HG03521 (cell line): ENCODE measurements around the gene CLTC.
"Not testable (repeated sequence)": the region's sequence is repeated elsewhere in the genome, so short reads cannot be mapped to it uniquely, and the experiment has no call there.

ENCODE experiments used
- ATAC-seq: cut with Tn5 transposase; IDR thresholded peaks from one replicate; pipeline ENCODE4 v1.9.1; 2021; ENCODE audit warnings: mild to moderate bottlenecking, moderate library complexity; ENCODE audit not compliant: unreplicated experiment

Gene CLTC

DNA sequence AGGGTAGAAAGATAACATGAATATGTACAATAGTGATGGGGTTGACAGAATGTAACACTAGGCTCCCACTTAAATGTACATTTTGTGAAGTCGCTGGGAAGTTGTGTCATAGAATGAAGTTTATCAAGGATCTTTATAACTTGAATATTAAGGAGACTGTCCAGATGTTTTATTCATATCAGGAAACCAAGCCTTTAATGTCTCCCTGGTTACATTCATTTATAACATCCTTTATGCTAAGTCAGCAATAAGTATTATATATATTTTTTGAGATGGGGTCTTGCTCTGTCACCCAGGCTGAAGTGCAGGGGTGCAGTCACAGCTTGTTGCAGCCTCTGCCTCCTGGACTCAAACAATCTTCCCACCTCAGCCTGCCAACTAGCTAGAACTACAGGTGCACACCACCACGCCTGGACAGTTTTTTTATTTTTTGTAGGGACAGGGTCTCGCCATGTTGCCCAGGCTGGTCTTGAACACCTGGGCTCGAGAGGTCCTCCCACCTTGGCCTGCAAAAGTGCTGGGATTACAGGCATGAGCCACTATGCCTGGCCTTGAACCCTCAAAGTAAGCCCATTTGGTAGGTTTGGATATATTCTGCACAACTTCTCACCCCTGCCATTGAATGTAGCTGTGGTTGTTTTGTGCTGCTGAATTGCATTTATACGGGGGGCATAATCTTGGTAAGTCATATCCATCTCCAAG is 14.1 kb downstream of the CLTC start:
- ATAC-seq, result no peak

DNA sequence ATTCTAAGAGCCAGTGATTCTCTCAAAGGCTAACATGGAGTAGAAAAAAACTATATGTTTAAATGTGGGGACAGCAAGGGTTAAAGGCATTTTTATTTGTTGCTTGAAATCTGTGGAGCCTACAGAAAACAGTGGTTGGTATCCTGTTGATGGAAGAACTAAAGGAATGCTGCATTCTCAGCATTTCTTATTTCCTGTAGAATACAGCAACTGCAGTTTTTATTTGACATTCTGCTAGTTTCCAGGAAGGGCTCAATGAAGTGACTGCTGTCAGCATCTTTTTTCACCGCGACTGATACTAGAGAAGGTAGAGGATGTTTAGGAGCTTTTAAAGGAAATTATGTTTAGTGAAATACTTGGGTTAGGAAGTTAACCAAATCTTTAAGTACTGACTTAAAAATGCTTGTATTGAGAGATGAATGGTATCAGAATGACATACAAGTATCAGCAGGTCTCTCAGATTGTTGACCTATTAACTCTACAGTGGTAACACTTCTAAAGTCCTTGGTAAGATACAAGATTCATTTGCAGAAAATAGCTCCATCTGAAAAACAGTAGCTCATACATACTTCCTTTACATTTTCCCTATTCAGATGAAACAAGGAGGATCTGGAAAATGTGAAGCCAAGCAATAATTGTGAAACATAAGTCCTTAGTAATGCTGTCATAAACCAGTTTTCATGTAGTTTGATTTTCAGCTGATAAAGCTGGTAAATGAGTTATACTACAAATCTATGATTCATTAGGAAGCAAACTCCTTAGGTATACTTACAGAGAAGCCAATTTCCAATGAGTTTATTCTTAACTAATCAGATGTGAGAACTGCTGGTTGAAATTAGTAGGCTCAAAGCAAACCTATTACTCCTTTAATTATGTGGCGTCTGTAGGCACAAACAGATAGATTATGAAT is 15.2 kb downstream of the CLTC start:
- ATAC-seq, result no peak

GRCh38 chr17:59637611-59638310 is 18.1 kb downstream of the CLTC start:
- ATAC-seq, result no peak

DNA sequence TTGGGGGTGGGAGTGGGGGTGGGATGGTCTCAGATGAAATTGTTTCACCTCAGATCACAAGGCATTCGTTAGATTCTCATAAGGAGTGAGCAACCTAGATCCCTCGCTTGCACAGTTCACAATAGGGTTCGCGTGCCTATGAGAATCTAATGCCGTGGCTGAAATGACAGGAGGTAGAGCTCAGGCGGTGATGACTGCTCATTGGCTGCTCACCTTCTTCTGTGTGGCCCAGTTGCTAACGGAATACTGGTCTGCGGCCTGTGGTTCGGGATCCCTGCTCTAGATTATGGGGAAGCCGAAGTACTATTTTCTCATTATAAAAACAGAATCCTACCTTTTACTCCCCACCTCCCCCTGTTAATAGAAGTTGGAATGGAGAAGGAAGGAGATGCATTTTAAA is 18.9 kb downstream of the CLTC start:
- no peak for ATAC-seq

- peak; percentile 85 for ATAC-seq
These were observed 22.2 kb downstream of the CLTC start for GRCh38 chr17:59641799-59642484.

GRCh38 chr17:59642565-59642964 is 22.9 kb downstream of the CLTC start:
- ATAC-seq, result no peak

GRCh38 chr17:59643159-59644140 is 23.8 kb downstream of the CLTC start:
- no peak for ATAC-seq

DNA sequence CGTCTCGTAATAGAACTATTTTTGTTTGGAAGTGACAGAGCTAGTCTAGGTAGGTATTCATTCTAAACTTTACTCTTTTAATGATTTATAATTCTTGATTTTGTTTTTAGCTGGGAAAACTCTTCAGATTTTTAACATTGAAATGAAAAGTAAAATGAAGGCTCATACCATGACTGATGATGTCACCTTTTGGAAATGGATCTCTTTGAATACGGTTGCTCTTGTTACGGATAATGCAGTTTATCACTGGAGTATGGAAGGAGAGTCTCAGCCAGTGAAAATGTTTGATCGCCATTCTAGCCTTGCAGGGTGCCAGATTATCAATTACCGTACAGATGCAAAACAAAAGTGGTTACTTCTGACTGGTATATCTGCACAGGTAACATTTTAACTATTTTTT is 27.6 kb downstream of the CLTC start:
- no peak for ATAC-seq

GRCh38 chr17:59649886-59650285 is 30.2 kb downstream of the CLTC start:
- ATAC-seq, result no peak

- no peak for ATAC-seq
These were observed 30.9 kb downstream of the CLTC start for GRCh38 chr17:59650642-59651041.

DNA sequence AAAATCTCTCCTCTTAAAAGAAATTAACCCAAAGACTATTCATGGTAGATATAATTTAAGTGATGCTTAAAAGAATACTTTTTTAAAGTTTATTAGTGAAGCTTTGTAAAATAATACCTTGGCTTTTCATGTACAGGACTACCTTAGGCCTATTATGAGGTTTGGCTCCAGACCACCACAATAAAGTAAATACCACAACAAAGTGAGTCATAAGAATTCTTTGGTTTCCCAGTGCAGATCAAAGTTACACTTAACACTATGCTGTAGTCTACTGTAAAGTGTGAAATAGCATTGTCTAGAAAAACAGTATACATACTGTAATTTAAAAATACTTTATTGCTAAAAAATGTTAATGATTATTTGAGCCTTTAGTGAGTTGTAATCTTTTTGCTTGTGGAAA is 31.7 kb downstream of the CLTC start:
- no peak for ATAC-seq

DNA sequence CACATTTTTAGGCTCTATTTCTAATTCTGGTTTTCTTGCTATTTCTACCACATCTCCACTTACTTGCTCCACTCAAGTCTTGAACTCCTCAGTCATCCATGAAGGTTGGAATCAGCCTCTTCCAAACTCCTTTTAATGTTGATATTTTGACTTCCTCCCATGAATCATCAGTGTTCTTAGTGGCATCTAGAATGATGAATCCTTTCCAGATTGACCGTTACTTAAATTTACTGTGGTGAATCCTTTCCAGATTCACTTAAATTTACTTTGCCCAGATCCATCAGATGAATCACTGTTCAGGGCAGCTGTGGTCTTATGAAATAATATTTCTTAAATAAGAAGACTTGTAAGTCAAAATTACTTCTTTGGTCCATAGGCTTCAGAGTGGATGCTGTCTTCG is 32.4 kb downstream of the CLTC start:
- ATAC-seq, result no peak

DNA sequence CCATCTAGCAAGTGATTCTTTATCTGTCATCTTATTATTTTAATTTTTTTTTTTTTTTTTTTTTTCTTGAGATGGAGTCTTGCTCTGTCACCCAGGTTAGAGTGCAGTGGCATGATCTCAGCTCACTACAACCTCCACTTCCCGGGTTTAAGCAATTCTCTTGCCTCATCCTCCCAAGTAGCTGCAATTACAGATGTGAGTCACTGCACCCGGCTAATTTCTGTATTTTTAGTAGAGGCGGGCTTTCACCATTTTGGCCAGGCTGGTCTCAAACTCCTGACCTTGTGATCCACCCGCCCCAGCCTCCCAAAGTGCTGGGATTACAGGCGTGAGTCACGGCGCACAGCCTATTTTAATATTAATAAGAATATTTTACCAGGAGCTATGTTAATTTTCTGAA is 36.9 kb downstream of the CLTC start:
- not testable (repeated sequence) for ATAC-seq

GRCh38 chr17:59666235-59666634 is 46.5 kb downstream of the CLTC start:
- ATAC-seq, result no peak

DNA sequence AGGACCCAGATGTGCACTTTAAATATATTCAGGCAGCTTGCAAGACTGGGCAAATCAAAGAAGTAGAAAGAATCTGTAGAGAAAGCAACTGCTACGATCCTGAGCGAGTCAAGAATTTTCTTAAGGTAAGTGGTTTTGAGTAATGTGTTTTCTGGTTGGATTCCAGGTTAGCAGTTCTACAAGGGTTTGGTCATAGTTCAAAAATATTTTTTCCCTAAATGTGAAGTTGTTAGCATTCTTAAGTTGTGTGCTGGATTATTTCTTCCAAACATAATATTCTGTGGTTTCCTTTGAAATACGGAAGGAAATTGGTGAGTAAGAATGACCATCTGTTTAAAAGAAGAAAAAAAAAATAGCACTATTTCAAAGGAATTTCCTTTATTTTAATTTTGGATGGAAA is 49.1 kb downstream of the CLTC start:
- ATAC-seq, result no peak

DNA sequence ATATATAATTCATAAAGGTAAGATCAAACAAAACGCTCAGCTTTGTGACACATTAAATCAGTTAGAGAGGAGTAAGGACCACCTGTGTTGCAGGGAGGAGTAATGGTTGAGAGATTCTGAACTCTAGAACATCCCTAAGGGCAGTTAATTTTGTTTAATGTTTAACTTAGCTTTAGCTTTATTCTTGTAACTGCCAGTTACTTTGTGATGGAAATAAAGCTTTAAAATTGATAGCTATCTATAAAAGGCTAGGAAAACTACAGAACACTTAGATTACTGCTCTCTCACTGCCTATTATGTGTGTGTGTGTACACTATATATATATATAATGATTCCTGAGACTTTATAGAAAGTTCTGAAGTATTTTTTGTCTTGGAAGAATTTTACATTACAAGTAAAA is 49.7 kb downstream of the CLTC start:
- ATAC-seq, result no peak

DNA sequence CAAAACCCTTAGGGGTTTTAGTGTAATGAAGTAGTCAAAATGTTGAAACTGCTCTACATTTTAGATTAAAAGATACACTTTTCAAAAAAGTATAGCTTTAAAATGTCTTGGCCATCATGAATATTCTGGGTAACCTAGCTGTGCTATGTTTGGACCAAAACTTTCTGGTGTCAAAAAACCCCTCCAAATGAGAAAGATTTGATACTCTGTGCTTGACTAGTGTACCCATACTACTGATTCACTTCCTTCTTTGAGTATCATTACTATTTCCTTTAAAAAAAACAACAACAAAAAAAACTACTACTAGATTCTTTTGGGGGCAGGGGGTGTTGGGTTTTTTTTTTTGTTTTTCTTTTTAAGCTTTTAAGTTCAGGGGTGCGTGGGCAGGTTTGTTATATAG is 50.2 kb downstream of the CLTC start:
- no peak for ATAC-seq

GRCh38 chr17:59671386-59671785 is 51.7 kb downstream of the CLTC start:
- no peak for ATAC-seq

GRCh38 chr17:59675231-59675630 is 55.5 kb downstream of the CLTC start:
- ATAC-seq, result no peak

GRCh38 chr17:59676716-59677115 is 57.0 kb downstream of the CLTC start:
- no peak for ATAC-seq
